Activated CD8-positive, alpha-beta T cell treated with anti-CD3 and anti-CD28 coated beads for 36 hours (primary cell): ENCODE measurements around the gene MCC. TPM values are rescaled to one million over a fixed set of nuclear protein-coding genes. Genes with fewer than 3 reads are reported as not detected.

Experiments
- ATAC-seq: fragments of 200-7000 bp; cut with Tn5 transposase; one replicate; pipeline ENCODE4 v1.10.0; 2021; ENCODE audit warnings: mild to moderate bottlenecking, moderate library complexity
- CTCF ChIA-PET: fragments of 350-600 bp; sonication (Branson Sonifier 250); formaldehyde crosslinking; loops from one replicate; lab custom pipeline; 2021; ENCODE audit warnings: antibody characterized with exemption; lab: Charles Lee
- POLR2A ChIA-PET: fragments of 350-600 bp; sonication (Branson Sonifier 250); formaldehyde crosslinking; loops from one replicate; lab custom pipeline; 2021; ENCODE audit warnings: antibody characterized with exemption; lab: Charles Lee
- DNase-seq: peaks from one replicate; pipeline ENCODE4 v3.0.0-alpha.2; 2020
- H3K27ac Mint-ChIP-seq: one replicate; pipeline ENCODE4 v1.8.0; 2021; ENCODE audit warnings: mild to moderate bottlenecking, mixed read lengths
- H3K27me3 Mint-ChIP-seq: one replicate; pipeline ENCODE4 v1.8.0; 2021; ENCODE audit warnings: mixed read lengths
- H3K36me3 Mint-ChIP-seq: one replicate; pipeline ENCODE4 v1.8.0; 2021; ENCODE audit warnings: low read depth, mixed read lengths
- H3K4me1 Mint-ChIP-seq: one replicate; pipeline ENCODE4 v1.8.0; 2021; ENCODE audit warnings: low read depth, mixed read lengths
- H3K4me3 Mint-ChIP-seq: one replicate; pipeline ENCODE4 v1.8.0; 2021; ENCODE audit warnings: mild to moderate bottlenecking, moderate library complexity, mixed read lengths
- H3K9me3 Mint-ChIP-seq: one replicate; pipeline ENCODE4 v1.8.0; 2021; ENCODE audit warnings: mixed read lengths
- intact Hi-C: fragments of 100-400 bp; cut with micrococcal nuclease; formaldehyde crosslinking; loops from one replicate; pipeline ENCODE4 v1.10.0; 2022
- total RNA-seq, 2 experiments: library from RNA; stranded (reverse); gene quantifications; one replicate each; pipeline ENCODE4 v1.2.3, GENCODE V29; 2021
- TF ChIP-seq, protein P1 (sequence below): fragments of 200-600 bp; IDR thresholded peaks from one replicate; pipeline ENCODE4 v1.8.0; 2022; ENCODE audit warnings: antibody characterized with exemption, mild to moderate bottlenecking

The MCC gene
- total RNA-seq, 2 experiments from 2014 or later = 4.9 to 5.4 TPM

DNA sequence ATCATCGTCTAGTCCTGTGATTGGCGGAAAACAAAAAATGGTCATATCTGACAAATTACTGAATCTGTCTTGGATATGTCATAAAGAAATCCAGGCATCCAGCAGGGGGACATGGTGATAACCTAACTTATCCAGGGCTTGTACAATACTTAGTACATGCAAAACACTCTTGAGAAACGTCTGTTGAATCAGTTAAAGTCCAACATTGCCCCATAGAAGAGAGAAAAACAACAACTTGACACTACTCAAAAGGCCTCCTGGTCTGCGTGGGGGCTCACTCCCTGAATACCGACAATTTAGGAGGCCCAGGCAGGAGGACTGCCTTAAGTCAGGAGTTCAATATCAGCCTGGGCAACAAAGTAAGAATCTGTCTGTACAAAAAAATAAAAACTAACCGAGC, 294.1 kb downstream of the MCC start:
- Mint-ChIP-seq H3K27me3 (no peaks in the 10 kb centered on the region), H3K9me3 (peaks cover 4% of the 10 kb centered on the region), H3K36me3 (no peaks in the 10 kb centered on the region), H3K4me1 (no peaks in the 10 kb centered on the region), H3K4me3 (no peak overlapping the region), H3K27ac (no peak overlapping the region)
- ChIA-PET CTCF (no interaction called here), POLR2A (no interaction called here)
- no peak for DNase-seq
- intact Hi-C loops = no loop called here
- TF ChIP-seq, protein P1, sequence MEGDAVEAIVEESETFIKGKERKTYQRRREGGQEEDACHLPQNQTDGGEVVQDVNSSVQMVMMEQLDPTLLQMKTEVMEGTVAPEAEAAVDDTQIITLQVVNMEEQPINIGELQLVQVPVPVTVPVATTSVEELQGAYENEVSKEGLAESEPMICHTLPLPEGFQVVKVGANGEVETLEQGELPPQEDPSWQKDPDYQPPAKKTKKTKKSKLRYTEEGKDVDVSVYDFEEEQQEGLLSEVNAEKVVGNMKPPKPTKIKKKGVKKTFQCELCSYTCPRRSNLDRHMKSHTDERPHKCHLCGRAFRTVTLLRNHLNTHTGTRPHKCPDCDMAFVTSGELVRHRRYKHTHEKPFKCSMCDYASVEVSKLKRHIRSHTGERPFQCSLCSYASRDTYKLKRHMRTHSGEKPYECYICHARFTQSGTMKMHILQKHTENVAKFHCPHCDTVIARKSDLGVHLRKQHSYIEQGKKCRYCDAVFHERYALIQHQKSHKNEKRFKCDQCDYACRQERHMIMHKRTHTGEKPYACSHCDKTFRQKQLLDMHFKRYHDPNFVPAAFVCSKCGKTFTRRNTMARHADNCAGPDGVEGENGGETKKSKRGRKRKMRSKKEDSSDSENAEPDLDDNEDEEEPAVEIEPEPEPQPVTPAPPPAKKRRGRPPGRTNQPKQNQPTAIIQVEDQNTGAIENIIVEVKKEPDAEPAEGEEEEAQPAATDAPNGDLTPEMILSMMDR = no peak
- no peak for ATAC-seq

DNA sequence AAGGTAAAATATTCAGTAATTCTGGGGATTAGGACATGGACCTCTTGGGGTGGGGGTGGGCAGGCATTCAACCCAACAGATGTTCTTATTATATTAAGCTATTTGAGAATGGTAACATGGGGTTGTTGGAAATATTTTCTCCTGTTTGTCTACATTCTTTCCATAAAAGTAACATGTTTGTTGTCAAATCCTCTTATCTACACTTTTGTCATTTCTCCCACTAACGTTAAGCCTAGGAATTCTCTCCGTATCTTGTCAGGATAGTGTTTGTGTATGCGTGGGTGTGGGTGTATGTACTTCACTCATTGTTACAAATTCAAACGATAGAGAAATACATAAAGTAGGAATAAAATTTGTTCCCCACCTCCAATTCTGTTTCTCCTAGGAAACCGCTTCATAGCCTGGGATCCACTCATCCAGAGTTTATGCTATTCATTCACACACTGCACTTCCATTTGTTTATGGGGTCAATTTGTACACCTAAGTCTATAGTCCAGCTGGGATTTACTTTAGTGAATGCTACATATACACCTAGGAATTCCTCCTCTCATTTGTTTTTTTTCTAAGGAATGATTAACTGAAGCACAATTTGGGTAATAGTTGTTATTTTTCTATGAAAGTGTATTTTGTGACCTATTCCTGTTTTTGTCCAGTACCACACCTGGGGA, 294.8 kb downstream of the MCC start:
- ChIA-PET CTCF (no interaction called here), POLR2A (no interaction called here)
- no peak for DNase-seq
- TF ChIP-seq, protein P1 = no peak
- ATAC-seq = no peak
- Mint-ChIP-seq H3K36me3 (no peaks in the 10 kb centered on the region), H3K27ac (no peak overlapping the region), H3K4me1 (no peaks in the 10 kb centered on the region), H3K27me3 (no peaks in the 10 kb centered on the region), H3K9me3 (peaks cover 4% of the 10 kb centered on the region), H3K4me3 (no peak overlapping the region)
- intact Hi-C loops = no loop called here

DNA sequence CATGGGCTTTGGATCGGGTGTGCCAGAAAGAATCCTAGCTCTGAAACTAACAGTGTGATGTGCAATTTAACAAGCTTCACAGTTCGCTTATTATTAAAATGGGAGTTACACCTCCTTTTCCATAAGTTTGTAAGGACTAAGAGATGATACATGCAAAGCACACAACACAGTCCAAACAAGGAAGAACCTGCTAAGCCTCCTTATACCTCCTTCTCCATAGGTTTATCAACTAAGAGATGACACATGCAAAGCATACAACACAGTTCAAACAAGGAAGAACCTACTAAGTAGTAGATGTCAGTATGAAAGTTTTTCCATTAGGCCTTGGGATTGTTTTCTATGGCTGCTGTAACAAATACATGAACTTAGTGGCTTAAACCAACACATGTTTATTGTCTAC, 295.7 kb downstream of the MCC start:
- no peak for ATAC-seq
- H3K27me3 Mint-ChIP-seq = no peaks in the 10 kb centered on the region
- ChIA-PET POLR2A (no interaction called here), CTCF (interaction anchor here (1.2 kb wide), 1 partner anchor 197 kb away, joined by 3 read pairs; no protein-coding TSS in a partner anchor)
- no peak overlapping the region for H3K4me3 Mint-ChIP-seq
- peaks cover 4% of the 10 kb centered on the region for H3K9me3 Mint-ChIP-seq
- H3K36me3 Mint-ChIP-seq = no peaks in the 10 kb centered on the region
- no peaks in the 10 kb centered on the region for H3K4me1 Mint-ChIP-seq
- no peak for DNase-seq
- TF ChIP-seq, protein P1 = no peak
- H3K27ac Mint-ChIP-seq = no peak overlapping the region
- intact Hi-C loops = no loop called here

DNA sequence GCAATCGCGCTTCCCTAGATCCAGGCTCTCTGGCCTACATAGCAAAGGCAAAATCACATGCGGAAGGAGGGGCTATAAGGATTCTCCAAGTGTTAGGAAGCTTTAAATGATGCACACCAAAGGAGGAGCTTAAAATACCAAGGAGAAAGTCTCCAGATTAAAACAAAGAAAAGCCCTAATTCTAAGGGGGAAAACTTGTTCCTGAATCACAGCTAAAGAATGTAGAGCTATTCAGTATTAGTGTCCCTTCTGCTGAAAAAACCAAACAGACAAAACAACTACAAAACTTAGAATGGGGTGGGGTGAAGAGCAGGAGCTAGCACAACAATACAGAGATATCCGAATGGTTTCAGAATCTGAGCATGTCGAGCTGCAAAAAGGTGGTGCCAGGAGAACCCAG, 297.9 kb downstream of the MCC start:
- no peaks in the 10 kb centered on the region for H3K4me1 Mint-ChIP-seq
- H3K27ac Mint-ChIP-seq = no peak overlapping the region
- CTCF ChIA-PET = no interaction called here
- no peak overlapping the region for H3K4me3 Mint-ChIP-seq
- TF ChIP-seq, protein P1 = no peak
- H3K36me3 Mint-ChIP-seq = no peaks in the 10 kb centered on the region
- POLR2A ChIA-PET = no interaction called here
- DNase-seq (no peak), ATAC-seq (no peak)
- peaks cover 4% of the 10 kb centered on the region for H3K9me3 Mint-ChIP-seq
- H3K27me3 Mint-ChIP-seq = no peaks in the 10 kb centered on the region
- intact Hi-C loops = no loop called here

DNA sequence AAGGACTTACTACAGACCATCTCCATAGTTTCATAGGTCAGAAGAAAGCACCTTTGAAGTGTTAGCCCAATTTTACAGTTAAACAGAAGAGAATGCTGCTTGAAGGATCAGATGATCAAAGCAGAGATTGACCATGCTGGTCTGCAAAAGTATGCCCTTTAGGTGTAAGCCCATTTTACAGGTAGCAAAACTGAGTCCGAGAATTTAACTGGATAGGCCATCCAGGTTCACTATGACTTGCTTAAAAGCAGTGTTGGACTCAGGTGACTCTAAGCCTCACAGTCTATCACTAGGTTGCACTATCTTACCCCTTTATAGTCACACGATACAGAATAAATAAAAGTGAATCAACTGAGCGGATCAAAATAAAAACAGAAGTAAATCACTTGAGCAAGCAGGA, 299.0 kb downstream of the MCC start:
- Mint-ChIP-seq H3K36me3 (no peaks in the 10 kb centered on the region), H3K4me3 (no peak overlapping the region), H3K4me1 (no peaks in the 10 kb centered on the region), H3K9me3 (peaks cover 4% of the 10 kb centered on the region), H3K27me3 (no peaks in the 10 kb centered on the region), H3K27ac (no peak overlapping the region)
- TF ChIP-seq, protein P1 = no peak
- intact Hi-C loops = no loop called here
- ChIA-PET POLR2A (no interaction called here), CTCF (no interaction called here)
- DNase-seq (no peak), ATAC-seq (no peak)
